KG1 (cell line): ENCODE results near the gene LAMTOR4.
"Not testable (repeated sequence)": the region's sequence is repeated elsewhere in the genome, so short reads cannot be mapped to it uniquely, and the experiment has no call there.

ENCODE experiments used
- DNase-seq: peaks from one replicate; lab custom pipeline; 2025; lab: John Stamatoyannopoulos, UW

LAMTOR4 gene

GRCh38 chr7:100171087-100171681 lies 22.5 kb downstream of the LAMTOR4 start:
- DNase-seq, result no peak

GRCh38 chr7:100171840-100172239 lies 23.1 kb downstream of the LAMTOR4 start:
- no peak for DNase-seq

GRCh38 chr7:100173806-100174495 lies 25.2 kb downstream of the LAMTOR4 start:
- DNase-seq, result no peak

GRCh38 chr7:100174582-100174981 lies 25.9 kb downstream of the LAMTOR4 start:
- DNase-seq, result no peak

GRCh38 chr7:100175296-100175935 lies 26.7 kb downstream of the LAMTOR4 start:
- no peak for DNase-seq

- DNase-seq, result no peak
Observed at GRCh38 chr7:100176096-100177044, 27.7 kb downstream of the LAMTOR4 start.

GRCh38 chr7:100177045-100178001 lies 28.6 kb downstream of the LAMTOR4 start, which contains the start of the genes GPC2 and STAG3:
Gene GPC2, minus strand, starts transcription at chr7:100177381. Its CDS starts 182 bp downstream, at chr7:100177199.
Gene STAG3, plus strand, starts transcription at chr7:100177918. Its CDS starts 2,639 bp downstream, at chr7:100180557.
- DNase-seq, result peak; percentile 35

GRCh38 chr7:100180084-100180483 lies 31.4 kb downstream of the LAMTOR4 start:
- not testable (repeated sequence) for DNase-seq

GRCh38 chr7:100182616-100183015 lies 33.9 kb downstream of the LAMTOR4 start:
- DNase-seq, result not testable (repeated sequence)

GRCh38 chr7:100183090-100183489 lies 34.4 kb downstream of the LAMTOR4 start:
- not testable (repeated sequence) for DNase-seq

- DNase-seq, result no peak
Observed at GRCh38 chr7:100185726-100186125, 37.0 kb downstream of the LAMTOR4 start.

GRCh38 chr7:100189061-100189460 lies 40.3 kb downstream of the LAMTOR4 start:
- no peak for DNase-seq

GRCh38 chr7:100190048-100190711 lies 41.5 kb downstream of the LAMTOR4 start:
- DNase-seq, result no peak

- DNase-seq, result no peak
Observed at GRCh38 chr7:100191775-100192174, 43.1 kb downstream of the LAMTOR4 start.

- DNase-seq, result not testable (repeated sequence)
Observed at GRCh38 chr7:100192281-100192862, 43.7 kb downstream of the LAMTOR4 start.

GRCh38 chr7:100192969-100193368 lies 44.3 kb downstream of the LAMTOR4 start:
- no peak for DNase-seq

- no peak for DNase-seq
Observed at GRCh38 chr7:100195222-100195621, 46.5 kb downstream of the LAMTOR4 start.

GRCh38 chr7:100195901-100196322 lies 47.2 kb downstream of the LAMTOR4 start:
- DNase-seq, result not testable (repeated sequence)

- no peak for DNase-seq
Observed at GRCh38 chr7:100198266-100198665, 49.5 kb downstream of the LAMTOR4 start.

GRCh38 chr7:100200693-100201092 lies 52.0 kb downstream of the LAMTOR4 start:
- no peak for DNase-seq
